ENCODE data around the gene GID8.

The GID8 gene

DNA sequence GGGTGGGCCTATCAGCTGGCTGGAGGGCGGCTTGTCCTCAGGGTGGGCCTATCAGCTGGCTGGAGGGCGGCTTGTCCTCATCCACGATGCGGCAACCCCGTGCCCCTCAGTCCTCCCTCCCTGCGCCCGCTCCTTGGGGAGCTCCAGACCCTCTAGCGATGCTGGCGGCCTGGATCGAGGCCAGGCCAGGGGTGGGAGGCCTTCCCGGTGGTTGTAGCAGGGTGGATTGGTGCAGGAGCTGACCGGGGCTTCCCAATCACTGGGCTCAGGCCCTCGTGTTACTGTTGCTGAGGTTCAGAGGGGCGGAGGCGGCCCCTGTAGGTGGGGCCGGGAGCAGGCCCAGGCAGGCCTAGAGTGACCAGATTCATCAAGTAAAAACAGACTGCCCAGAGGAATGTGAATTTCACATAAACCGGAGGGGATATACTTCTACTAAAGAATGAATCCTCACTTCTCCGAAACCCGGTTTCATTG lies 23.4 kb downstream of the GID8 start:
- peak overlapping the region; percentile 58 for H3K27ac ChIP-seq

DNA sequence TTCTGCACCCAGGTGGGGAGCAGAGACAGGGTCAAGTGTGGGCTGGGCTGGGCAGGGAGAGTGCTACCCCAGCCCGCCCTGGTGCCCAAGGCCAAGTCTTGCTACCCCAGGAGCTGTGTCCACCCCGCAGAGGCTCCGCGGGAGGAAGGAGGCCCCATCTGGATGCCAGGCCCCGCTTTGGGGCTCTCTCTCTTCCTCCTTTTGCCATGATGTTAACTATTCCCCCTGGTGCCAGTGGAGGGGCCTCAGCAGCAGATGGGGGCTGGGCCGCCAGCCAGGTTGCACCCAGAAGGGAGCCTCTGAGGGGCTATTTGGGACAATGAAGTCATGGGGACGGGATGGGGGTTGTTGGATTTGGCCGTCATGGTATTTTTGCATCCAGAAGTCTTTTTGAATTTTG lies 23.9 kb downstream of the GID8 start:
- no peaks in the 10 kb centered on the region for H3K27me3 ChIP-seq
- peaks cover 71% of the 10 kb centered on the region for H3K4me1 ChIP-seq
- TF ChIP-seq Cebpa-rat (IDR thresholded peaks at IDR 0.05) = no peak
- peaks cover 79% of the 10 kb centered on the region for H3K36me3 ChIP-seq
- H3K27ac ChIP-seq = peak overlapping the region; percentile 58
- H4K20me1 ChIP-seq = peaks cover 94% of the 10 kb centered on the region
- H3K4me3 ChIP-seq = no peak overlapping the region
- no peak overlapping the region; the same call in 1 of the 2 replicates for H3K4me2 ChIP-seq
- H3K9me3 ChIP-seq = no peaks in the 10 kb centered on the region
- peak overlapping the region; percentile 34; the same call in 1 of the 2 replicates for H3K9ac ChIP-seq

More for the DNA sequence above, 23.4 kb downstream of the GID8 start:
- Histone ChIP-seq H3K4me2 (no peak overlapping the region; the same call in 1 of the 2 replicates), H3K9me3 (no peaks in the 10 kb centered on the region), H3K4me3 (no peak overlapping the region), H3K27me3 (no peaks in the 10 kb centered on the region), H3K36me3 (peaks cover 79% of the 10 kb centered on the region), H3K4me1 (peaks cover 76% of the 10 kb centered on the region), H4K20me1 (peaks cover 94% of the 10 kb centered on the region), H3K9ac (peak overlapping the region; percentile 34; the same call in 1 of the 2 replicates)
- no peak for TF ChIP-seq Cebpa-rat (IDR thresholded peaks at IDR 0.05)

DNA sequence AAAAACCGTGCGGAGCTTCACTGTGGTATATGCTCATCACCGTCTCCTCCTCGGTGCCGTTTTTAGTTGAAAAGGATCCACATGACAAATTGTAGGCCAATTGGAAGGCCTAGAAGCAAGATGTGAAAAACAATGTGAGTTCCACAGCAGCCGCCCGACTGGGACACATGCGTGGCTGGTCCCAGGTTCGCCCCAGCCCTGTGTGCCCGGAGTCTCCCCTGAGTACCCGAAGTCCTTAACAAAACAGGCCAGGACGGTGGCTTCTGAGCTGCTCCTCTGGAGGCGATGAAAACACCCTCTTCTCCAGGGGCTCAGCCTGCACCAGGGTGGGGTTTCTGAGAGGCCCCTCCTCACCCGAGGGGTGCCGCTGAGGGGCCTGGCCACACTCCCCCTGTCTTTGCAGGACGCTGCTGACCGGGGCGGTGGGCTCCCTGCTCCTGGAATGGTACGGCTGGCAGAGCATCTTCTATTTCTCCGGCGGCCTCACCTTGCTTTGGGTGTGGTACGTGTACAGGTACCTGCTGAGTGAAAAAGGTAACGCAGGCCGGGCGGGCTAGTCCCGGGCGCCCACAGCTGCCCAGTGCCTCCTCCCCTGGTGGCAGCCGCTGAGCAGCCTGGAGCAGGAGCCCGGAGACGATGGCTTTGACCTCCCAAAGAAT lies 24.4 kb downstream of the GID8 start:
- Histone ChIP-seq H4K20me1 (peaks cover 92% of the 10 kb centered on the region), H3K4me1 (peaks cover 66% of the 10 kb centered on the region), H3K4me3 (no peak overlapping the region), H3K4me2 (no peak overlapping the region), H3K27ac (peak overlapping the region; percentile 6; the same call in 1 of the 2 replicates), H3K36me3 (peaks cover 79% of the 10 kb centered on the region), H3K27me3 (no peaks in the 10 kb centered on the region), H3K9me3 (no peaks in the 10 kb centered on the region), H3K9ac (no peak overlapping the region)
- TF ChIP-seq Cebpa-rat (IDR thresholded peaks at IDR 0.05) = no peak

DNA sequence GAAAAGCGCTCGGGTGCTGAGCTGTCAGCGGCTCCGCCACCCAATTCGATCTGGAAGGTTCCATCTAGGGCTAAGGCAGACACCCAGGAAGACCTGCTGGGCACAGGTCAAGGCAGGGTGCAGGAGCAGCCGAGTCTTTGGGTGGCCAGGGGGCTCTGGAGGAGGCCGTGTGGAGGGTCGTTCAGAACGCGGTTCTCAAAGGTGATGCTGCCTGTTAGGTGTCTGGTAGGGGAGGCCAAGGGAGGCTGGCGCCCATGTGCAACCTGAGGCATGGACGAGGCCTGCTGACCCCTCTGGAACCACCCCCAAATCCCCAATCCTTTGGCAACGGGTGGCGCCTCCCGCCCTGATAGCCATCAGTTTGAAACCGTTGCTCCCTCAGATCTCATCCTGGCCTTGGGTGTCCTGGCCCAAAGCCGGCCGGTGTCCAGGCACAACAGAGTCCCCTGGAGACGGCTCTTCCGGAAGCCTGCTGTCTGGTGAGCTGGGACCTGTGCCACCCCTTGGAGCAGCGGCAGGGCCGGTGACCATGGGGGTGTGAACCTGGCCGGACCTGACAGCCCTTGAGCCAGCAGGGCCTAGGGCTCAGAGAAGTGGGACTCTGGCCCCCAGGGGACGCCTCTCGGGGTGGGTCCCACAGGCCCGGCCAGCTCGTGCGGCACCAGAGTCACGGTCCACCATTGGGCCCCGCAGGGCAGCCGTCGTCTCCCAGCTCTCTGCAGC lies 25.1 kb downstream of the GID8 start:
- Histone ChIP-seq H3K27me3 (no peaks in the 10 kb centered on the region), H3K9ac (no peak overlapping the region), H3K4me2 (no peak overlapping the region), H3K27ac (0 out of 2 replicates have a peak overlapping the region, but pooled peaks have one; percentile 62), H3K4me1 (peaks cover 59% of the 10 kb centered on the region), H4K20me1 (peaks cover 89% of the 10 kb centered on the region), H3K4me3 (no peak overlapping the region), H3K9me3 (no peaks in the 10 kb centered on the region), H3K36me3 (peaks cover 78% of the 10 kb centered on the region)
- no peak for TF ChIP-seq Cebpa-rat (IDR thresholded peaks at IDR 0.05)

DNA sequence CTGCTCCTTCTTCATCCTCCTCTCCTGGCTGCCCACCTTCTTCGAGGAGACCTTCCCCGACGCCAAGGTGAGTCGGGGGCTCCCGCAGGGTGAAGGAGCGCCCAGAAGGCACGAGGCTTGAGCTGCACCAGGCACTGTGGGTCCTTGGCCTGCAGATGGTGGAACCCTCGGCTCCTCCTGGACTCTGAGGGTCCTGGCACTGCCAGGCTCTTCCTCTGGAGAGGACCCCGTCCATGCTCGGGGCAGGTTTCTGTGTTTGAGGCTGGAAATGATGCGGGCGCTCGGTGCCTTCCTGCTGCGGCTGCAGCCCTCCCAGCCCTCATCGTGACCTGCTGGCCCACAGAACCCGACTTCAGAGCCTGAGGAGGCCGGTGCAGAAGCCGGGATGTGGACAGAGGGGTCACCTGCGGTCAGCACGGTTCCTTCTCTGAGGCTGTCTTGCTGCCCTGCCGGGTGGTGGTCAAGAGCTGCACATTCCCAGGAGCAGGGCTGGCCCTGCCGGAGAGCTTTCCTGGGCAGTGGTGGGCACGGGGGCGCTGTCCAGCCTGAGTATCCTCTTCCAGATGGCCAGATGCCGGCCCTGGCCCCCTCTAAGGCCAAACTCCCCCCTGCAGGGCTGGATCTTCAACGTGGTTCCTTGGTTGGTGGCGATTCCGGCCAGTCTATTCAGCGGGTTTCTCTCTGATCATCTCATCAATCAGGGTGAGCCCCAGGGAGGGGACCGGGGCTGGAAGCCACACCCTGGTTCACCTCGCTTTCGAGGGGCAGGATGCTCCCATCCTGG lies 25.9 kb downstream of the GID8 start:
- Histone ChIP-seq H3K4me2 (peak overlapping the region; percentile 74), H3K9ac (no peak overlapping the region), H4K20me1 (peaks cover 87% of the 10 kb centered on the region), H3K27ac (peak overlapping the region; percentile 62), H3K36me3 (peaks cover 80% of the 10 kb centered on the region), H3K4me3 (no peak overlapping the region), H3K4me1 (peaks cover 54% of the 10 kb centered on the region), H3K27me3 (no peaks in the 10 kb centered on the region), H3K9me3 (no peaks in the 10 kb centered on the region)
- no peak for TF ChIP-seq Cebpa-rat (IDR thresholded peaks at IDR 0.05)

DNA sequence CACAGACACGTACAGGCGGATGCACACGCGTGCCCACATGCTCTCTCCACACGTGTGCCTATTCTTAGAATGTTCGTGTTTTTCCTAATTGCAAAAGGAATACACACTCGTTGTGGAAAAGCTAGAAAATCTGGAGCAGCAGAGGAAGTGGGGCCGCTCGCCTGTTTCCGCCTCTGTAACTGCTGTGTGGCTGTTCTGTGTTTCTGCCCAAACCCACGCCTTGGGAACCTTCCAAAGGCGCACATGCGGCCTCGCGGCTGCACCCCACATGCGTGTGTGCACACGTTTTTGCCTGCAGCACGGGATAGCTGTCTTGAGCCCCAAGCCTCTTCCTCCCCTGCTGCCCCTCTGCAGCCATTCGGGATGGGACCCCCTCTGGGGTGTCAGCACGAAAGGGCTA lies 26.8 kb downstream of the GID8 start:
- Histone ChIP-seq H3K27ac (peak overlapping the region; percentile 62), H3K9me3 (no peaks in the 10 kb centered on the region), H3K27me3 (no peaks in the 10 kb centered on the region), H4K20me1 (peaks cover 83% of the 10 kb centered on the region), H3K4me3 (no peak overlapping the region), H3K9ac (0 out of 2 replicates have a peak overlapping the region, but pooled peaks have one; percentile 26), H3K4me1 (peaks cover 47% of the 10 kb centered on the region), H3K4me2 (peak overlapping the region; percentile 74), H3K36me3 (peaks cover 80% of the 10 kb centered on the region)
- no peak for TF ChIP-seq Cebpa-rat (IDR thresholded peaks at IDR 0.05)

DNA sequence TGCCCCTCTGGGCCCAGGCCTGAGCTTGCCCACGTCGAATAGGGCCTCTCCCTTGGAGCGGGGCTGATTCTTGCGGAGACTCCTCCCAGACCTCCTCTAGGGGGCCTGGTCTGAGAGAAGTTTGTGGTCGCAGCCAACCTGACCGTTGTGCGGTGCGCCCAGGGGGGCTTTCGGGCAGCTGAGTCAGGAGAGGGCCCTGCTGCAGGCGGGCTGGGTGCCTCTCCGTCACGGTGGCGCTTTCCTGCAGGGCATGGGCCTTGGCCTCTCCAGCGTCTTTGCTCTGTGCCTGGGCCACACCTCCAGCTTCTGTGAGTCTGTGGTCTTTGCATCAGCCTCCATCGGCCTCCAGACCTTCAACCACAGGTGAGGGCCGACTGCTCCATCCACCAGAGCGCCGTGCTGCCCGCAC lies 27.4 kb downstream of the GID8 start:
- Histone ChIP-seq H3K27me3 (no peaks in the 10 kb centered on the region), H3K9ac (peak overlapping the region; percentile 26; the same call in 1 of the 2 replicates), H3K4me1 (peaks cover 42% of the 10 kb centered on the region), H3K36me3 (peaks cover 74% of the 10 kb centered on the region), H3K27ac (peak overlapping the region; percentile 62), H3K4me3 (no peak overlapping the region), H3K4me2 (peak overlapping the region; percentile 74), H3K9me3 (no peaks in the 10 kb centered on the region), H4K20me1 (peaks cover 77% of the 10 kb centered on the region)
- TF ChIP-seq Cebpa-rat (IDR thresholded peaks at IDR 0.05) = no peak

DNA sequence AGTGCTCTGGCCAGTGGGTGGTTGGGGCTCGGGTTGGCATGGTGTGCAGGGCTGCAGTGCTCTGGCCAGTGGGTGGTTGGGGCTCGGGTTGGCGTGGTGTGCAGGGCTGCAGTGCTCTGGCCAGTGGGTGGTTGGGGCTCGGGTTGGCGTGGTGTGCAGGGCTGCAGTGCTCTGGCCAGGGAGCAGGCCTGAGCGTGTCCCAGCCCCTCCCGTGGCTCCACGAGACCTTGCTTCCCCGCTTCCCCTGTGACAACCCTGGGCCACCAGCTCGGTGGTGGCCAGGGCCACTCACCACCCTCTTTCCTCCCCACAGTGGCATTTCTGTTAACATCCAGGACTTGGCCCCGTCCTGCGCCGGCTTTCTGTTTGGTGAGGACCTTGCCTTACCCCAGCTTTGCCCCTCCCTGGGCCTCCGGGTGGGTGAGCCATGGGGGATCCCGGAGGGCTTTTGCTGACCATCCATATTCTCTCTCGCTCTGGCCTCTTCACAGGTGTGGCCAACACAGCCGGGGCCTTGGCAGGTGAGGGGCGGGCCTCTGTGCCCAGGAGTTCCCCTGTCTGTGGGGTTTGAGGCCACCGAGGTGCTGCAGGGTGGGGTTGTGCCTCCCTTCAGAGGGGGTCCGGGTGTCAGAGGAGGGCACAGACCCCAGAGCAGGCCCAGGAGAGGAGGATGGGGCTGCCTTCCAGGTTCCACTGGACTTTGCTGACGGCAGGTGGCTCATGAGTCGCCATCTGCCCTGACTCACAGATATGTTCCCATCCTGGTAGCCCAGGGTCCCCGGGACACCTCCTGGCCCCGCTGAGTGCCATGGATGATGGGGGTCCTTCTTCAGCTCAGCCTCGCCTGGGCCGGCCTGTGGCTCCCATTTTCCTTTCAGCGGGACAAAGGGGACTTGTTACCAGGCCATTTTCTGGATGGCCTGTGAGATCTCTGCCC lies 28.5 kb downstream of the GID8 start:
- TF ChIP-seq Cebpa-rat (IDR thresholded peaks at IDR 0.05) = no peak
- Histone ChIP-seq H3K4me3 (no peak overlapping the region), H3K27me3 (no peaks in the 10 kb centered on the region), H4K20me1 (peaks cover 68% of the 10 kb centered on the region), H3K4me1 (peaks cover 41% of the 10 kb centered on the region), H3K27ac (peak overlapping the region; percentile 18; the same call in 1 of the 2 replicates), H3K36me3 (peaks cover 66% of the 10 kb centered on the region), H3K4me2 (no peak overlapping the region), H3K9ac (0 out of 2 replicates have a peak overlapping the region, but pooled peaks have one; percentile 34), H3K9me3 (no peaks in the 10 kb centered on the region)

All from BLaER1 (cell line).